Stomach (tissue), 9 donors: ENCODE measurements around the gene IL1RAPL2. TPM values are rescaled to one million over a fixed set of nuclear protein-coding genes. Genes with fewer than 3 reads are reported as not detected.

Experiments
- DNase-seq, 2 donors: peaks; one replicate each; pipeline versions ENCODE4 v3.0.0 to v3.0.0-alpha.2; 2013 to 2019
- H3K27ac ChIP-seq, 5 donors: fragments of 200-600 bp in 4 of 5; sonication (generic) in 4 of 5; one replicate each; pipeline ENCODE4 v1.5.1; 2013 to 2019; ENCODE audit warnings: mild to moderate bottlenecking in 1 of 5, moderate library complexity in 1 of 5
- H3K27me3 ChIP-seq, 3 donors: fragments of 200-600 bp; sonication (generic); one replicate each; pipeline ENCODE4 v1.5.1; 2017 to 2019; ENCODE audit warnings: mixed run types in 1 of 3
- H3K36me3 ChIP-seq, 4 donors: fragments of 200-600 bp; sonication (generic); 1 replicate in 3 of 4; 2 replicates in 1 of 4; pipeline ENCODE4 v1.5.1; 2016 to 2019
- H3K4me1 ChIP-seq, 4 donors: fragments of 200-600 bp; sonication (generic); one replicate each; pipeline ENCODE4 v1.5.1; 2016 to 2019
- H3K4me3 ChIP-seq, 4 donors: fragments of 200-600 bp; sonication (generic) in 3 of 4; one replicate each; pipeline ENCODE4 v1.5.1; 2016 to 2019; ENCODE audit warnings: mild to moderate bottlenecking in 1 of 4
- H3K9me3 ChIP-seq, 4 donors: fragments of 200-600 bp; sonication (generic); one replicate each; pipeline ENCODE4 v1.5.1; 2016 to 2019
- CTCF ChIP-seq, 7 experiments: fragments of 450-650 bp in 4 of 7; fragments of 200-600 bp in 3 of 7; sonication (generic) in 3 of 7; IDR thresholded peaks; one replicate each; pipeline ENCODE4 v1.5.1; 2016 to 2019; ENCODE audit warnings: antibody characterized with exemption in 7 of 7, control low read depth in 2 of 7, mild to moderate bottlenecking in 1 of 7
- EP300 ChIP-seq: sonication (generic); formaldehyde crosslinking; IDR thresholded peaks from one replicate; pipeline ENCODE4 v1.6.1; 2017; ENCODE audit warnings: antibody characterized with exemption
- POLR2A ChIP-seq, 4 donors: fragments of 450-650 bp; IDR thresholded peaks; one replicate each; pipeline ENCODE4 v1.6.1; 2016; ENCODE audit warnings: antibody characterized with exemption in 4 of 4, control low read depth in 2 of 4, mild to moderate bottlenecking in 1 of 4, moderate library complexity in 1 of 4
- POLR2AphosphoS5 ChIP-seq, 3 donors: sonication (generic); formaldehyde crosslinking; IDR thresholded peaks; one replicate each; pipeline ENCODE4 v1.6.1; 2016; ENCODE audit warnings: antibody characterized with exemption in 3 of 3
- WGBS, 5 donors: extraction: QIAGEN DNeasy Blood & Tissue Kit in 3 of 5; methylation state at CpG; one replicate each; pipeline versions ENCODE4 v1.1.5 to v1.1.7; 2013 to 2018; 5-methylcytosine and 5-hydroxymethylcytosine counted together
- intact Hi-C: fragments of 100-400 bp; cut with DNase I; formaldehyde crosslinking; loops from one replicate; pipeline ENCODE4 v1.15.1; 2023; ENCODE audit warnings: low total_unique reads
- polyA plus RNA-seq, 3 donors: library from polyadenylated mRNA; stranded (reverse); fragments of 200-250 nt; gene quantifications; one replicate each; pipeline ENCODE4 v1.2.3, GENCODE V29; 2013
- total RNA-seq, 5 donors: library from RNA; depleted of rRNA; stranded (reverse); fragments of >200 nt; gene quantifications; one replicate each; pipeline versions ENCODE4 v1.1.0 to v1.2.3, GENCODE V29; 2014 to 2016
- donor health status: healthy with polysubstance abuse.
- donor health status: Bipolar disorder and iron deficiency.
- donor health status: healthy.

Gene IL1RAPL2
- total and polyA plus RNA-seq, 8 donors = 1.1 TPM; not detected in 7

- no peak overlapping the region for H3K4me3 ChIP-seq
- no peak overlapping the region for H3K27ac ChIP-seq
- no peaks in the 10 kb centered on the region for H3K4me1 ChIP-seq
- no peak for TF ChIP-seq POLR2AphosphoS5 (IDR thresholded peaks at IDR 0.05)
- TF ChIP-seq CTCF (IDR thresholded peaks at IDR 0.05) = no peak
- TF ChIP-seq EP300 = no peak
- TF ChIP-seq POLR2A (IDR thresholded peaks at IDR 0.05) = no peak
- no peaks in the 10 kb centered on the region for H3K36me3 ChIP-seq
- H3K9me3 ChIP-seq = no peaks in the 10 kb centered on the region
- intact Hi-C loops = no loop called here
- no peak for DNase-seq
- no peaks in the 10 kb centered on the region for H3K27me3 ChIP-seq
These were observed 402.2 kb downstream of the IL1RAPL2 start for GRCh38 chrX:104968241-104968640.

- TF ChIP-seq POLR2A (IDR thresholded peaks at IDR 0.05) = no peak
- TF ChIP-seq EP300 = no peak
- no peak for TF ChIP-seq POLR2AphosphoS5 (IDR thresholded peaks at IDR 0.05)
- no peak for TF ChIP-seq CTCF (IDR thresholded peaks at IDR 0.05)
- H3K27me3 ChIP-seq = no peaks in the 10 kb centered on the region
- H3K36me3 ChIP-seq = no peaks in the 10 kb centered on the region
- 24 to 40% (median 27%) methylated on average over 1 of the region's 1 CpG for WGBS, 5 donors
- intact Hi-C loops = no loop called here
- H3K4me3 ChIP-seq = no peak overlapping the region
- no peak overlapping the region for H3K27ac ChIP-seq
- DNase-seq = peak in 1 of 2 donors; percentile 9
- H3K4me1 ChIP-seq = no peaks in the 10 kb centered on the region
- H3K9me3 ChIP-seq = no peaks in the 10 kb centered on the region
These were observed 406.7 kb downstream of the IL1RAPL2 start for GRCh38 chrX:104972737-104973136.

- H3K4me3 ChIP-seq = no peak overlapping the region
- H3K36me3 ChIP-seq = no peaks in the 10 kb centered on the region
- H3K27me3 ChIP-seq = peaks cover 0 to 4% (median 0%) of the 10 kb centered on the region in 3 donors
- no peaks in the 10 kb centered on the region for H3K4me1 ChIP-seq
- H3K27ac ChIP-seq = no peak overlapping the region
- TF ChIP-seq CTCF (IDR thresholded peaks at IDR 0.05) = no peak
- no peaks in the 10 kb centered on the region for H3K9me3 ChIP-seq
- intact Hi-C loops = no loop called here
- DNase-seq = no peak
These were observed 421.1 kb downstream of the IL1RAPL2 start for GRCh38 chrX:104987063-104987462.

GRCh38 chrX:104988038-104988437 lies 422.0 kb downstream of the IL1RAPL2 start:
- H3K9me3 ChIP-seq = no peaks in the 10 kb centered on the region
- DNase-seq = no peak
- intact Hi-C loops = no loop called here
- no peak for TF ChIP-seq EP300
- no peak for TF ChIP-seq POLR2AphosphoS5 (IDR thresholded peaks at IDR 0.05)
- no peak for TF ChIP-seq POLR2A (IDR thresholded peaks at IDR 0.05)
- TF ChIP-seq CTCF (IDR thresholded peaks at IDR 0.05) = no peak
- no peak overlapping the region for H3K4me3 ChIP-seq
- H3K27me3 ChIP-seq = peaks cover 0 to 4% (median 0%) of the 10 kb centered on the region in 3 donors
- no peaks in the 10 kb centered on the region for H3K4me1 ChIP-seq
- H3K27ac ChIP-seq = no peak overlapping the region
- H3K36me3 ChIP-seq = no peaks in the 10 kb centered on the region

GRCh38 chrX:104995546-104995945 lies 429.5 kb downstream of the IL1RAPL2 start:
- Histone ChIP-seq H3K4me3 (no peak overlapping the region), H3K27me3 (no peaks in the 10 kb centered on the region), H3K27ac (no peak overlapping the region), H3K36me3 (no peaks in the 10 kb centered on the region), H3K4me1 (no peaks in the 10 kb centered on the region), H3K9me3 (no peaks in the 10 kb centered on the region)
- TF ChIP-seq POLR2A (IDR thresholded peaks at IDR 0.05) (no peak), POLR2AphosphoS5 (IDR thresholded peaks at IDR 0.05) (no peak), CTCF (IDR thresholded peaks at IDR 0.05) (no peak), EP300 (no peak)
- intact Hi-C loops = no loop called here
- no peak for DNase-seq
